OCI-LY7 (cell line): ENCODE measurements around the gene SYTL2. TPM values are rescaled to one million over a fixed set of nuclear protein-coding genes. Genes with fewer than 3 reads are reported as not detected.

Experiments used
- BruUV-seq: library from RNA; stranded (reverse); fragments of 400-500 nt; replicated peaks from 2 replicates; lab custom pipeline; 2021; lab: Mats Ljungman, UMichigan
- CTCF ChIA-PET: fragments of 300-600 bp; sonication (Branson Sonifier 250); formaldehyde crosslinking; loops from one replicate; lab custom pipeline; 2022; ENCODE audit warnings: antibody characterized with exemption; ENCODE audit not compliant: unreplicated experiment; lab: Charles Lee
- POLR2A ChIA-PET: fragments of 300-600 bp; sonication (Branson Sonifier 250); formaldehyde crosslinking; loops from one replicate; lab custom pipeline; 2022; ENCODE audit warnings: antibody characterized with exemption; lab: Charles Lee
- DNase-seq: peaks from one replicate; pipeline ENCODE4 v3.0.0-alpha.2; 2015; ENCODE audit warnings: low spot score
- H2AFZ ChIP-seq: fragments of 200-600 bp; sonication (generic), shearing (Covaris generic); 2 replicates; pipeline ENCODE4 v1.6.1; 2014; ENCODE audit warnings: mild to moderate bottlenecking, antibody characterized with exemption, low read length, moderate library complexity
- H3K27ac ChIP-seq: fragments of 200-600 bp; sonication (generic); 2 replicates; pipeline ENCODE4 v1.5.1; 2014; ENCODE audit warnings: mixed run types, low read depth, mild to moderate bottlenecking, moderate library complexity, low read length, inconsistent platforms; ENCODE audit not compliant: poor library complexity, severe bottlenecking
- H3K36me3 ChIP-seq: fragments of 200-600 bp; sonication (generic); 2 replicates; pipeline ENCODE4 v1.6.1; 2014; ENCODE audit warnings: mild to moderate bottlenecking, antibody characterized with exemption, low read length, moderate library complexity, mixed read lengths; ENCODE audit not compliant: insufficient read depth
- H3K4me1 ChIP-seq: fragments of 200-600 bp; sonication (generic); 2 replicates; pipeline ENCODE4 v1.5.1; 2014; ENCODE audit warnings: mild to moderate bottlenecking, low read length; ENCODE audit not compliant: insufficient read depth, poor library complexity, severe bottlenecking
- H3K4me2 ChIP-seq: fragments of 200-600 bp; sonication (generic); 2 replicates; pipeline ENCODE4 v1.6.1; 2014; ENCODE audit warnings: mild to moderate bottlenecking, low read length
- H3K4me3 ChIP-seq: fragments of 200-600 bp; sonication (generic); 2 replicates; pipeline ENCODE4 v1.5.1; 2014; ENCODE audit warnings: mild to moderate bottlenecking, low read depth, low read length; ENCODE audit not compliant: poor library complexity, severe bottlenecking
- H3K79me2 ChIP-seq: fragments of 200-600 bp; sonication (generic); 2 replicates; pipeline ENCODE4 v1.6.1; 2016; ENCODE audit warnings: low read depth, mild to moderate bottlenecking, low read length, moderate library complexity, mixed read lengths; ENCODE audit not compliant: insufficient read depth
- H3K9me2 ChIP-seq: fragments of 200-600 bp; sonication (generic); 2 replicates; pipeline ENCODE4 v1.6.1; 2016; ENCODE audit warnings: mild to moderate bottlenecking, low read length, mixed read lengths; ENCODE audit not compliant: insufficient read depth
- H3K9me3 ChIP-seq: fragments of 200-600 bp; sonication (generic); 2 replicates; pipeline ENCODE4 v1.6.1; 2014; ENCODE audit warnings: mild to moderate bottlenecking, mixed run types, low read length, mixed read lengths
- H4K20me1 ChIP-seq: fragments of 200-600 bp; sonication (generic); 2 replicates; pipeline ENCODE4 v1.6.1; 2014; ENCODE audit warnings: mild to moderate bottlenecking, antibody characterized with exemption, low read length, moderate library complexity, mixed read lengths; ENCODE audit not compliant: insufficient read depth
- EZH2phosphoT487 ChIP-seq: fragments of 200-600 bp; sonication (generic); IDR thresholded peaks from 2 replicates; pipeline ENCODE4 v1.6.1; 2018; ENCODE audit warnings: low read depth, borderline replicate concordance, mild to moderate bottlenecking, mixed run types, antibody characterized with exemption, low read length, moderate library complexity, mixed read lengths
- intact Hi-C: fragments of 100-400 bp; cut with micrococcal nuclease; formaldehyde crosslinking; loops from one replicate; pipeline ENCODE4 v1.10.0; 2022; ENCODE audit not compliant: unreplicated experiment
- total RNA-seq, 2 experiments: library from RNA; depleted of rRNA in 1 of 2; stranded (reverse); fragments of >200 nt in 1 of 2; shearing (Covaris generic) in 1 of 2; gene quantifications; 2 replicates each; pipeline ENCODE4 v1.2.3, GENCODE V29; 2014 to 2022
- TF ChIP-seq, protein P1 (sequence below): fragments of 200-600 bp; sonication (generic); conservative IDR thresholded peaks from 2 replicates; pipeline ENCODE4 v1.5.1; 2014; ENCODE audit warnings: mild to moderate bottlenecking, antibody characterized with exemption, low read length, moderate library complexity, mixed read lengths

The SYTL2 gene
- total RNA-seq, 2 experiments from 2014 or later = 2.6 to 5.1 TPM

DNA sequence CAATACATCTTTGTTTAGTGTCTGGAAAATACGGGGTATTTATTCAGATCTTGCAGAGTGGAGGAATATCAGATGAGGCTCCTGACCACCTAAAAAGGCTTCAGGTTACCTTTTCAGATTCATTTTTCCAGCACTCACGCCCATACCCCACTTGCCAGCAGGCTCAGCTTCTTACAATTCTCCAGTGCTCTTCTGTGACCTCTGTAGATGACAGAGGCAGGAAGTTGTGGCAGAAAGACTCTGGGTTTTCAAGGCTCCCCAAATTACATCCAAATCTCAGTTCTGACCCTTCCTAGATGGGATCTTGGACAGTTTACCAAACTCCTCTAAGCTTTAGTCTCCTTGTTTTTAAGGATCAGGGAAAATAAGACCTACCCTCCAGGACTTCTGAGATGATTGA is 61.1 kb downstream of the SYTL2 start:
- intact Hi-C loops = no loop called here
- Histone ChIP-seq H3K4me3 (no peak overlapping the region), H4K20me1 (no peaks in the 10 kb centered on the region), H3K27ac (no peak overlapping the region), H3K36me3 (no peaks in the 10 kb centered on the region), H3K4me1 (peaks cover 5% of the 10 kb centered on the region), H3K4me2 (no peak overlapping the region), H3K9me3 (no peaks in the 10 kb centered on the region), H3K79me2 (no peaks in the 10 kb centered on the region), H2AFZ (no peak overlapping the region), H3K9me2 (no peaks in the 10 kb centered on the region)
- no TSS peak for BruUV-seq
- POLR2A ChIA-PET = no interaction called here
- no peak for TF ChIP-seq EZH2phosphoT487
- TF ChIP-seq, protein P1, sequence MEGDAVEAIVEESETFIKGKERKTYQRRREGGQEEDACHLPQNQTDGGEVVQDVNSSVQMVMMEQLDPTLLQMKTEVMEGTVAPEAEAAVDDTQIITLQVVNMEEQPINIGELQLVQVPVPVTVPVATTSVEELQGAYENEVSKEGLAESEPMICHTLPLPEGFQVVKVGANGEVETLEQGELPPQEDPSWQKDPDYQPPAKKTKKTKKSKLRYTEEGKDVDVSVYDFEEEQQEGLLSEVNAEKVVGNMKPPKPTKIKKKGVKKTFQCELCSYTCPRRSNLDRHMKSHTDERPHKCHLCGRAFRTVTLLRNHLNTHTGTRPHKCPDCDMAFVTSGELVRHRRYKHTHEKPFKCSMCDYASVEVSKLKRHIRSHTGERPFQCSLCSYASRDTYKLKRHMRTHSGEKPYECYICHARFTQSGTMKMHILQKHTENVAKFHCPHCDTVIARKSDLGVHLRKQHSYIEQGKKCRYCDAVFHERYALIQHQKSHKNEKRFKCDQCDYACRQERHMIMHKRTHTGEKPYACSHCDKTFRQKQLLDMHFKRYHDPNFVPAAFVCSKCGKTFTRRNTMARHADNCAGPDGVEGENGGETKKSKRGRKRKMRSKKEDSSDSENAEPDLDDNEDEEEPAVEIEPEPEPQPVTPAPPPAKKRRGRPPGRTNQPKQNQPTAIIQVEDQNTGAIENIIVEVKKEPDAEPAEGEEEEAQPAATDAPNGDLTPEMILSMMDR = no peak
- CTCF ChIA-PET = no interaction called here
- no peak for DNase-seq

DNA sequence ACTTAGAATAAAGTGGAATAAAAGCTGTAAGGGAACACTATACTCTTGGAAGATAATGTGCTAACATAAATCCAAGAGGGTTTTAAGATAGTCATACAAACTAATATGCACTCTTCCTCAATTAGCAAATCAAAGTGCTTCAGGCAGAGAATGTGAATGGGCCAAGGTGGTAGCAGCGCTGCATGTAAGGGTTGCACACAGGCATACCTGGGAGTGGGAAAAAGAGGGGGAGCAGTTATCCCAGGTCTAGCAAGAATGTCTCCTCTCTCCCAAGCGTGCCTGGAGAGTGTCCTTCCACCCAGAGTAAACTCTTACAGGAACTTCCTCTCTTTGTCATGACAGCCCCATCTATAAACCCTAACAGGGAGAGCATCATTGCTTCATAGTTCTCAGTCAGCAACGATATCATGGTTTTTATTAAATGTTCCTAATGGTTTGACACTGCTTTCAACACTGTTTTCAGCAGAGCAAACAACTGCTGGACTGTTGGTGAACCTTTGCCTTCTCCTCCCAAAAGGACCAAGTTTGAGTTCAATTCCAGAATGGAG is 61.6 kb downstream of the SYTL2 start:
- H3K79me2 ChIP-seq = no peaks in the 10 kb centered on the region
- H3K4me1 ChIP-seq = peaks cover 5% of the 10 kb centered on the region
- DNase-seq = no peak
- no peak overlapping the region for H3K4me3 ChIP-seq
- no peak overlapping the region for H3K4me2 ChIP-seq
- H3K27ac ChIP-seq = no peak overlapping the region
- POLR2A ChIA-PET = no interaction called here
- BruUV-seq = no TSS peak
- no peaks in the 10 kb centered on the region for H4K20me1 ChIP-seq
- intact Hi-C loops = no loop called here
- no peak overlapping the region for H2AFZ ChIP-seq
- CTCF ChIA-PET = no interaction called here
- no peaks in the 10 kb centered on the region for H3K36me3 ChIP-seq
- TF ChIP-seq, protein P1 = no peak
- TF ChIP-seq EZH2phosphoT487 = no peak
- H3K9me2 ChIP-seq = no peaks in the 10 kb centered on the region
- H3K9me3 ChIP-seq = no peaks in the 10 kb centered on the region

DNA sequence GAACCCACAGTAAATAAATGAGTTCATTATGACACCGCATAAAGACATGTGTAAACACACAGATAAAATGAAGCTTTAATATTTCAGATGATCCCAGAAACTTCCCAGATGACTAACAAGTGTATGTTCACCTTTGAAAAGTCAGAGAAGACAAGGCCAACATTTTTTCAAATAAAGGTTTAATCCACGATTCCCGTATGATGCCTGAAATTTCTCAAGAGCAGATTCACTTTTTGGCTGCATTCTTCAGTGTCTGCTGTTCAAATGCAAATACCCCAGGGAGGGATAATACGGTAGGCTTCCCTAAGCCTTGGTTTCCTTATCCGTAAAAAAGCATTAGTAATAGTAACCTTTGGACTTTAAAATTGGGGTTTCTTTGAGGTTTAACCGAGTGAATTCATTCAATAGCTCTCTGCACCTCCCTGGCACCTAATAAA is 62.5 kb downstream of the SYTL2 start:
- CTCF ChIA-PET = no interaction called here
- Histone ChIP-seq H3K36me3 (no peaks in the 10 kb centered on the region), H4K20me1 (no peaks in the 10 kb centered on the region), H3K27ac (no peak overlapping the region), H3K4me3 (no peak overlapping the region), H3K4me1 (peaks cover 5% of the 10 kb centered on the region), H2AFZ (no peak overlapping the region), H3K79me2 (no peaks in the 10 kb centered on the region), H3K4me2 (no peak overlapping the region), H3K9me3 (no peaks in the 10 kb centered on the region), H3K9me2 (no peaks in the 10 kb centered on the region)
- BruUV-seq = no TSS peak
- intact Hi-C loops = no loop called here
- DNase-seq = no peak
- TF ChIP-seq, protein P1 = no peak
- no peak for TF ChIP-seq EZH2phosphoT487
- POLR2A ChIA-PET = no interaction called here
